PC-3 (cell line): Measurements from ENCODE around the gene FN3K. TPM values are rescaled to one million over a fixed set of nuclear protein-coding genes. Genes with fewer than 3 reads are reported as not detected.

Experiments
- ATAC-seq: fragments of 200-7000 bp; cut with Tn5 transposase; 2 replicates; pipeline ENCODE4 v1.9.1; 2020; ENCODE audit warnings: mild to moderate bottlenecking, moderate library complexity
- BruUV-seq: library from RNA; stranded (reverse); fragments of 400-500 nt; replicated peaks from 2 replicates; lab custom pipeline; 2021; lab: Mats Ljungman, UMichigan
- CTCF ChIA-PET: fragments of 300-600 bp; sonication (Branson Sonifier 250); formaldehyde crosslinking; loops from one replicate; lab custom pipeline; 2022; ENCODE audit warnings: antibody characterized with exemption; lab: Charles Lee
- POLR2A ChIA-PET: fragments of 300-600 bp; sonication (Branson Sonifier 250); formaldehyde crosslinking; loops from one replicate; lab custom pipeline; 2022; ENCODE audit warnings: antibody characterized with exemption; ENCODE audit not compliant: unreplicated experiment; lab: Charles Lee
- DNase-seq: peaks from one replicate; pipeline ENCODE4 v3.0.0-alpha.2; 2015
- H2AFZ ChIP-seq: fragments of 300-600 bp; sonication (generic); 2 replicates; pipeline ENCODE4 v1.6.0; 2016; ENCODE audit warnings: antibody characterized with exemption, low read length
- H3F3A ChIP-seq: fragments of 300-600 bp; sonication (generic); one replicate; pipeline ENCODE4 v1.6.0; 2017; ENCODE audit warnings: antibody characterized with exemption, low read length, control low read depth, mild to moderate bottlenecking; ENCODE audit not compliant: unreplicated experiment
- H3K27ac ChIP-seq: fragments of 300-600 bp; sonication (generic); 2 replicates; pipeline ENCODE4 v1.5.1; 2016; ENCODE audit warnings: mild to moderate bottlenecking, low read length
- H3K27me3 ChIP-seq: fragments of 300-600 bp; sonication (generic); 2 replicates; pipeline ENCODE4 v1.6.1; 2016; ENCODE audit warnings: low read length, mixed read lengths
- H3K36me3 ChIP-seq: fragments of 300-600 bp; sonication (generic); 2 replicates; pipeline ENCODE4 v1.6.1; 2016; ENCODE audit warnings: low read depth, mixed run types, low read length, mixed read lengths
- H3K4me1 ChIP-seq: fragments of 300-600 bp; sonication (generic); 2 replicates; pipeline ENCODE4 v1.5.1; 2016; ENCODE audit warnings: low read length; ENCODE audit not compliant: insufficient read depth
- H3K4me2 ChIP-seq: fragments of 300-600 bp; sonication (generic); 2 replicates; pipeline ENCODE4 v1.6.0; 2016; ENCODE audit warnings: low read length
- H3K4me3 ChIP-seq: fragments of 300-600 bp; sonication (generic); 2 replicates; pipeline ENCODE4 v1.5.1; 2016; ENCODE audit warnings: mild to moderate bottlenecking, low read length, mixed read lengths
- H3K79me2 ChIP-seq: fragments of 300-600 bp; sonication (generic); 2 replicates; pipeline ENCODE4 v1.6.1; 2017; ENCODE audit warnings: low read length, mixed read lengths
- H3K9ac ChIP-seq: fragments of 300-600 bp; sonication (generic); 2 replicates; pipeline ENCODE4 v1.6.0; 2016; ENCODE audit warnings: mild to moderate bottlenecking, low read length
- H3K9me2 ChIP-seq: fragments of 300-600 bp; sonication (generic); replicated peaks from 2 replicates; pipeline ENCODE4 v1.6.1; 2016; ENCODE audit warnings: mixed run types, low read length, mixed read lengths
- H3K9me3 ChIP-seq: fragments of 300-600 bp; sonication (generic); 2 replicates; pipeline ENCODE4 v1.6.1; 2016; ENCODE audit warnings: low read length, mixed read lengths
- H4K20me1 ChIP-seq: fragments of 300-600 bp; sonication (generic); 2 replicates; pipeline ENCODE4 v1.6.1; 2016; ENCODE audit warnings: low read length, mixed read lengths
- CTCF ChIP-seq: fragments of 300-600 bp; sonication (generic); conservative IDR thresholded peaks from 2 replicates; pipeline ENCODE4 v1.5.1; 2017; ENCODE audit warnings: antibody characterized with exemption, low read depth, mild to moderate bottlenecking, low read length
- EZH2 ChIP-seq: fragments of 300-600 bp; sonication (generic); IDR thresholded peaks from one replicate; pipeline ENCODE4 v1.6.1; 2017; ENCODE audit warnings: antibody characterized with exemption, mild to moderate bottlenecking, low read length; ENCODE audit not compliant: unreplicated experiment
- EZH2phosphoT487 ChIP-seq: fragments of 300-600 bp; sonication (generic); IDR thresholded peaks from 2 replicates; pipeline ENCODE4 v1.6.1; 2018; ENCODE audit warnings: mild to moderate bottlenecking, antibody characterized with exemption, low read length, borderline replicate concordance
- intact Hi-C: fragments of 100-400 bp; cut with micrococcal nuclease; formaldehyde crosslinking; loops from 2 replicates; pipeline ENCODE4 v1.9.0; 2023
- total RNA-seq: library from RNA; depleted of rRNA; stranded (reverse); fragments of >200 nt; gene quantifications from 2 replicates; pipeline ENCODE4 v1.2.3, GENCODE V29; 2014

Gene FN3K
- total RNA-seq, 1 experiment from 2014 or later: 8.4 TPM

GRCh38 chr17:82720204-82720603 is 15.2 kb upstream of the FN3K start:
- H3K9me3 ChIP-seq: no peaks in the 10 kb centered on the region
- BruUV-seq: no TSS peak
- CTCF ChIA-PET: no interaction called here
- peaks cover 22% of the 10 kb centered on the region for H3K79me2 ChIP-seq
- no peak overlapping the region for H3K4me2 ChIP-seq
- ATAC-seq (no peak), DNase-seq (no peak)
- H3F3A ChIP-seq: no peaks in the 10 kb centered on the region
- H2AFZ ChIP-seq: no peak overlapping the region
- H4K20me1 ChIP-seq: peaks cover 8% of the 10 kb centered on the region
- POLR2A ChIA-PET: no interaction called here
- H3K27ac ChIP-seq: no peak overlapping the region
- H3K36me3 ChIP-seq: peaks cover 12% of the 10 kb centered on the region
- H3K9me2 ChIP-seq: no peaks in the 10 kb centered on the region
- no peak overlapping the region for H3K9ac ChIP-seq
- H3K4me3 ChIP-seq: no peak overlapping the region
- H3K4me1 ChIP-seq: 0 out of 2 replicates have a peak, but pooled peaks cover 8% of the 10 kb centered on the region
- intact Hi-C loops: no loop called here
- no peak for TF ChIP-seq EZH2
- TF ChIP-seq CTCF: no peak
- no peak for TF ChIP-seq EZH2phosphoT487
- H3K27me3 ChIP-seq: no peaks in the 10 kb centered on the region

GRCh38 chr17:82722341-82723013 is 12.9 kb upstream of the FN3K start:
- TF ChIP-seq EZH2phosphoT487 (no peak), EZH2 (no peak), CTCF (no peak)
- no peaks in the 10 kb centered on the region for H3K27me3 ChIP-seq
- H3K4me3 ChIP-seq: no peak overlapping the region
- peaks cover 26% of the 10 kb centered on the region for H3K36me3 ChIP-seq
- H3K9me3 ChIP-seq: no peaks in the 10 kb centered on the region
- H3K4me1 ChIP-seq: 0 out of 2 replicates have a peak, but pooled peaks cover 4% of the 10 kb centered on the region
- H3K79me2 ChIP-seq: peaks cover 13% of the 10 kb centered on the region
- H3K9me2 ChIP-seq: no peaks in the 10 kb centered on the region
- no peak overlapping the region for H3K27ac ChIP-seq
- no peak overlapping the region for H3K9ac ChIP-seq
- intact Hi-C loops: no loop called here
- H3K4me2 ChIP-seq: no peak overlapping the region
- ChIA-PET POLR2A (no interaction called here), CTCF (no interaction called here)
- H2AFZ ChIP-seq: no peak overlapping the region
- peaks cover 7% of the 10 kb centered on the region for H4K20me1 ChIP-seq
- ATAC-seq: no peak
- no peaks in the 10 kb centered on the region for H3F3A ChIP-seq
- DNase-seq: no peak
- BruUV-seq: no TSS peak

- no peak for ATAC-seq
- H3K4me3 ChIP-seq: no peak overlapping the region
- peaks cover 5% of the 10 kb centered on the region for H3K79me2 ChIP-seq
- no peak overlapping the region for H3K9ac ChIP-seq
- H3K9me2 ChIP-seq: no peaks in the 10 kb centered on the region
- TF ChIP-seq CTCF (no peak), EZH2 (no peak), EZH2phosphoT487 (no peak)
- no peak overlapping the region for H3K4me2 ChIP-seq
- H3K4me1 ChIP-seq: no peaks in the 10 kb centered on the region
- BruUV-seq: no TSS peak
- H3K27ac ChIP-seq: no peak overlapping the region
- ChIA-PET CTCF (no interaction called here), POLR2A (no interaction called here)
- H3F3A ChIP-seq: no peaks in the 10 kb centered on the region
- no peaks in the 10 kb centered on the region for H3K27me3 ChIP-seq
- H3K9me3 ChIP-seq: no peaks in the 10 kb centered on the region
- no peak for DNase-seq
- no peaks in the 10 kb centered on the region for H4K20me1 ChIP-seq
- intact Hi-C loops: no loop called here
- H3K36me3 ChIP-seq: peaks cover 28% of the 10 kb centered on the region
- no peak overlapping the region for H2AFZ ChIP-seq
These were observed 12.1 kb upstream of the FN3K start for GRCh38 chr17:82723169-82723807.
